RWPE1 (cell line): ENCODE measurements around the gene NEUROD2.

Experiments used
- CTCF ChIA-PET: fragments of 350-600 bp; sonication (Branson Sonifier 250); formaldehyde crosslinking; extraction: SDS; loops from one replicate; lab custom pipeline; 2021; lab: Yijun Ruan, JAX
- POLR2A ChIA-PET: fragments of 400-600 bp; formaldehyde crosslinking; extraction: SDS; loops from one replicate; lab custom pipeline; 2020; ENCODE audit warnings: antibody characterized with exemption; ENCODE audit not compliant: low non-redundant PET; lab: Yijun Ruan, JAX
- DNase-seq: peaks from one replicate; pipeline ENCODE4 v3.0.0; 2012; ENCODE audit warnings: low spot score
- H3K27ac ChIP-seq: fragments of 450-650 bp; 2 replicates; pipeline ENCODE4 v1.5.1; 2017
- CTCF ChIP-seq: fragments of 450-650 bp; conservative IDR thresholded peaks from 2 replicates; pipeline ENCODE4 v1.5.1; 2017; ENCODE audit warnings: low read depth, mild to moderate bottlenecking

Gene NEUROD2

GRCh38 chr17:39617100-39617445, 9.4 kb upstream of the NEUROD2 start:
- TF ChIP-seq CTCF = no peak
- POLR2A ChIA-PET = no interaction called here
- CTCF ChIA-PET = interaction anchor here (0.6 kb wide), 2 partner anchors 9 to 54 kb away, joined by 3 to 4 read pairs; no protein-coding TSS in a partner anchor
- peak overlapping the region; percentile 80 for H3K27ac ChIP-seq
- DNase-seq = no peak

- ChIA-PET POLR2A (no interaction called here), CTCF (interaction anchor here (0.7 kb wide), 1 partner anchor 144 kb away, joined by 7 read pairs; no protein-coding TSS in a partner anchor)
- no peak overlapping the region for H3K27ac ChIP-seq
- TF ChIP-seq CTCF = no peak
- DNase-seq = no peak
These were observed 7.7 kb upstream of the NEUROD2 start for GRCh38 chr17:39615434-39615833.

GRCh38 chr17:39614545-39615157, 6.9 kb upstream of the NEUROD2 start:
- H3K27ac ChIP-seq = no peak overlapping the region
- CTCF ChIA-PET = interaction anchor here (0.7 to 0.8 kb wide), 3 partner anchors 9 to 145 kb away, joined by 3 to 7 read pairs (median 4); no protein-coding TSS in a partner anchor
- POLR2A ChIA-PET = interaction anchor here (0.7 kb wide), 1 partner anchor 45 kb away, joined by 4 read pairs; no protein-coding TSS in a partner anchor
- no peak for DNase-seq
- no peak for TF ChIP-seq CTCF

GRCh38 chr17:39612935-39613464, 5.3 kb upstream of the NEUROD2 start:
- POLR2A ChIA-PET = no interaction called here
- no peak for TF ChIP-seq CTCF
- no peak overlapping the region for H3K27ac ChIP-seq
- CTCF ChIA-PET = interaction anchor here (0.6 to 1.4 kb wide), 3 partner anchors 11 to 37 kb away, joined by 3 to 5 read pairs (median 5); no protein-coding TSS in a partner anchor
- no peak for DNase-seq

GRCh38 chr17:39612291-39612894, 4.7 kb upstream of the NEUROD2 start:
- no peak for DNase-seq
- ChIA-PET POLR2A (no interaction called here), CTCF (interaction anchor here (0.6 to 1.4 kb wide), 4 partner anchors 11 to 404 kb away, joined by 3 to 5 read pairs (median 4); no protein-coding TSS in a partner anchor)
- no peak for TF ChIP-seq CTCF
- H3K27ac ChIP-seq = no peak overlapping the region

- no peak overlapping the region for H3K27ac ChIP-seq
- DNase-seq = no peak
- CTCF ChIA-PET = interaction anchor here (0.6 to 1.3 kb wide), 2 partner anchors 11 to 403 kb away, joined by 3 to 5 read pairs; no protein-coding TSS in a partner anchor
- POLR2A ChIA-PET = no interaction called here
- no peak for TF ChIP-seq CTCF
These were observed 3.8 kb upstream of the NEUROD2 start for GRCh38 chr17:39611401-39612112.
